Endothelial cell of umbilical vein (primary cell): ENCODE data around the gene SLC30A3. TPM values are rescaled to one million over a fixed set of nuclear protein-coding genes. Genes with fewer than 3 reads are reported as not detected.

Experiments used
- BruUV-seq: library from RNA; stranded (reverse); fragments of 400-500 nt; replicated peaks from 2 replicates; lab custom pipeline; 2021; lab: Mats Ljungman, UMichigan
- CTCF ChIA-PET: fragments of 300-600, 350-600 bp; sonication (Branson Sonifier 250); formaldehyde crosslinking; loops from one replicate; lab custom pipeline; 2021; ENCODE audit warnings: antibody characterized with exemption, inconsistent platforms; lab: Charles Lee
- POLR2A ChIA-PET: fragments of 300-600, 350-600 bp; sonication (Branson Sonifier 250); formaldehyde crosslinking; loops from one replicate; lab custom pipeline; 2021; ENCODE audit warnings: antibody characterized with exemption, inconsistent platforms; lab: Charles Lee
- DNase-seq: peaks from one replicate; pipeline ENCODE4 v3.0.0-alpha.2; 2011; ENCODE audit warnings: low read depth, low spot score
- FAIRE-seq: peaks from 2 replicates; lab custom pipeline; 2011; peaks lifted over from hg19 to GRCh38; lab: Jason Lieb, UNC
- H2AFZ ChIP-seq: 2 replicates; pipeline ENCODE4 v1.6.0; 2012; ENCODE audit warnings: low read depth, low read length, control low read depth, inconsistent platforms
- H3K27ac ChIP-seq: 2 replicates; pipeline ENCODE4 v1.5.1; 2011; ENCODE audit warnings: low read depth, mild to moderate bottlenecking, control low read depth, low read length, moderate library complexity; ENCODE audit not compliant: insufficient read depth
- H3K27me3 ChIP-seq, 2 experiments: 2 replicates each; pipeline versions ENCODE4 v1.6.0 to v1.6.1; 2011; ENCODE audit warnings: low read length in 2 of 2, mixed read lengths in 1 of 2; ENCODE audit not compliant: control insufficient read depth in 2 of 2, insufficient read depth in 2 of 2
- H3K36me3 ChIP-seq, 2 experiments: 2 replicates in 1 of 2; 3 replicates in 1 of 2; pipeline ENCODE4 v1.5.1; 2011; ENCODE audit warnings: low read length in 2 of 2, mild to moderate bottlenecking in 1 of 2, moderate library complexity in 1 of 2; ENCODE audit not compliant: control insufficient read depth in 2 of 2, insufficient read depth in 2 of 2; ENCODE audit errors: extremely low read depth in 1 of 2
- H3K4me1 ChIP-seq: 3 replicates; pipeline ENCODE4 v1.5.1; 2011; ENCODE audit warnings: mild to moderate bottlenecking, low read length; ENCODE audit not compliant: control insufficient read depth, insufficient read depth; ENCODE audit errors: extremely low read depth
- H3K4me2 ChIP-seq: 2 replicates; pipeline ENCODE4 v1.6.1; 2011; ENCODE audit warnings: low read length, control low read depth, mixed read lengths; ENCODE audit not compliant: insufficient read depth
- H3K4me3 ChIP-seq, 3 experiments: fragments of 200-600 bp in 1 of 3; sonication (generic), shearing (Covaris generic) in 1 of 3; replicated peaks in 1 of 3; 2 replicates each; pipeline ENCODE4 v1.5.1; 2011 to 2016; ENCODE audit warnings: control low read depth in 3 of 3, low read length in 3 of 3, mild to moderate bottlenecking in 2 of 3, inconsistent platforms in 1 of 3, low read depth in 1 of 3, moderate library complexity in 1 of 3; ENCODE audit not compliant: insufficient read depth in 1 of 3
- H3K79me2 ChIP-seq: 2 replicates; pipeline ENCODE4 v1.6.0; 2012; ENCODE audit warnings: low read length, inconsistent platforms; ENCODE audit not compliant: control insufficient read depth, insufficient read depth
- H3K9ac ChIP-seq: replicated peaks from 2 replicates; pipeline ENCODE3; 2011; ENCODE audit warnings: low read length, control low read depth; ENCODE audit not compliant: insufficient read depth; ENCODE audit errors: extremely low read depth
- H3K9me1 ChIP-seq: replicated peaks from 3 replicates; pipeline ENCODE4 v1.6.0; 2011; ENCODE audit warnings: mild to moderate bottlenecking, low read length; ENCODE audit not compliant: control insufficient read depth, insufficient read depth; ENCODE audit errors: extremely low read depth
- H3K9me3 ChIP-seq: replicated peaks from 2 replicates; pipeline ENCODE4 v1.5.1; 2012; ENCODE audit warnings: low read length, inconsistent platforms; ENCODE audit not compliant: control insufficient read depth, insufficient read depth
- H4K20me1 ChIP-seq: replicated peaks from 2 replicates; pipeline ENCODE3; 2011; ENCODE audit warnings: mild to moderate bottlenecking, low read length; ENCODE audit not compliant: control insufficient read depth, insufficient read depth; ENCODE audit errors: extremely low read depth
- EZH2 ChIP-seq: IDR thresholded peaks from 2 replicates; pipeline ENCODE4 v1.6.1; 2012; ENCODE audit warnings: borderline replicate concordance, low read depth, mild to moderate bottlenecking, moderate library complexity, low read length, inconsistent platforms; ENCODE audit not compliant: severe bottlenecking
- FOS ChIP-seq: IDR thresholded peaks from 2 replicates; pipeline ENCODE4 v1.6.1; 2011; ENCODE audit warnings: mild to moderate bottlenecking, low read length, moderate library complexity, borderline replicate concordance; ENCODE audit not compliant: insufficient read depth
- GATA2 ChIP-seq: IDR thresholded peaks from 2 replicates; pipeline ENCODE4 v1.7.0; 2011; ENCODE audit warnings: low read depth, mild to moderate bottlenecking, moderate library complexity, mixed read lengths, low read length; ENCODE audit not compliant: insufficient read length, insufficient read depth
- JUN ChIP-seq: IDR thresholded peaks from 2 replicates; pipeline ENCODE4 v1.6.1; 2011; ENCODE audit warnings: borderline replicate concordance, low read depth; ENCODE audit not compliant: insufficient read length, insufficient read depth
- MYC ChIP-seq: IDR thresholded peaks from one replicate; pipeline ENCODE4 v1.6.1; 2011; ENCODE audit warnings: mild to moderate bottlenecking, low read depth, low read length
- POLR2A ChIP-seq: IDR thresholded peaks from 2 replicates; pipeline ENCODE4 v1.6.1; 2012; ENCODE audit warnings: low read depth, mild to moderate bottlenecking, control low read depth, low read length
- POLR2AphosphoS5 ChIP-seq: IDR thresholded peaks from 2 replicates; pipeline ENCODE4 v1.6.1; 2012; ENCODE audit warnings: low read depth, mild to moderate bottlenecking, control low read depth, low read length, moderate library complexity; ENCODE audit not compliant: insufficient read depth
- dilution Hi-C: fragments of 300-500 bp; cut with MboI; formaldehyde crosslinking; loops from one replicate; pipeline ENCODE4 v1.15.0; 2019; ENCODE audit warnings: low sequenced_read_pairs; ENCODE audit not compliant: extremely low pct_ligation_motif_present
- intact Hi-C: fragments of 100-400 bp; cut with micrococcal nuclease; formaldehyde crosslinking; loops from one replicate; pipeline ENCODE4 v1.10.0; 2022
- polyA plus RNA-seq, 4 experiments: library from polyadenylated mRNA; depleted of rRNA in 3 of 4; stranded (reverse) in 3 of 4; unstranded in 1 of 4; fragments of >200 nt; gene quantifications; 2 replicates each; pipeline versions ENCODE4 v1.2.1 to v1.2.3, GENCODE V29; 2011 to 2012; ENCODE audit warnings: missing spikeins in 1 of 4
- total RNA-seq: library from RNA; stranded (reverse); gene quantifications from 2 replicates; pipeline ENCODE4 v1.2.3, GENCODE V29; 2021
- TF ChIP-seq, protein P1 (sequence below), 2 donors: IDR thresholded peaks; 1 replicate in 1 of 2; 2 replicates in 1 of 2; pipeline ENCODE4 v1.5.1; 2011; ENCODE audit warnings: low read length in 2 of 2, mild to moderate bottlenecking in 2 of 2, moderate library complexity in 2 of 2, control low read depth in 1 of 2, inconsistent platforms in 1 of 2, low read depth in 1 of 2; ENCODE audit not compliant: insufficient read depth in 1 of 2; ENCODE audit errors: extremely low read depth in 1 of 2
- TF ChIP-seq, protein P2 (sequence below): IDR thresholded peaks from 2 replicates; pipeline ENCODE4 v1.6.1; 2011; ENCODE audit not compliant: insufficient read depth, insufficient read length

The SLC30A3 gene
- total and polyA plus RNA-seq, 2 donors (not counting 3 experiments of a cell fraction or from before 2014, with no cell fraction given): 16.7 to 63.9 TPM

DNA sequence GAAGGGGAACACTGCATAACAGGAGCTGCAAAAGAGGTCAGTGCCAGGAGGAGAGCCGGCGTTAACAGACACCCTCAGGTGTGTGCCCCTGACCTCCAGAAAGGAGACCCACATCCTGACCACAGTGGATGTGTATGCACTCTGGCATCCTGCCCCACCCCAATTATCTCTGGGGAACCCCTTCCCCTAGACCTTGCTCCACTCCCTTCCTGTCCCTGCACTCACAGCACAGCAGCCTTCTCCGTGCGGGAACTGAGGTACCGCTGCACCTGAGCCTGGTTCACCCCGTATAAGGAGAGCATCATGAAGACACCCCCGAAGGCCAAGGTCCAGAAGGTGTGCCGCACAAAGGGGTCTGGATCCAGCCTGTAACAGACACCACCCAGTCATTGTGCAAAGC is 58.3 kb downstream of the SLC30A3 start:
- Histone ChIP-seq H3K27me3 (no peaks in the 10 kb centered on the region), H3K4me1 (no peaks in the 10 kb centered on the region), H3K4me2 (no peak overlapping the region), H3K9ac (no peak overlapping the region), H4K20me1 (no peaks in the 10 kb centered on the region), H3K27ac (no peak overlapping the region), H3K9me1 (no peaks in the 10 kb centered on the region), H3K9me3 (no peaks in the 10 kb centered on the region), H3K36me3 (peaks cover 37 to 57% of the 10 kb centered on the region in 2 experiments), H2AFZ (no peak overlapping the region), H3K4me3 (no peak overlapping the region), H3K79me2 (peaks cover 8% of the 10 kb centered on the region)
- DNase-seq: no peak
- ChIA-PET POLR2A (no interaction called here), CTCF (interaction anchor here (2.0 kb wide), 1 partner anchor 34 kb away, joined by 5 read pairs; no protein-coding TSS in a partner anchor)
- dilution Hi-C loops: no loop called here
- FAIRE-seq: no peak
- intact Hi-C loops: no loop called here
- TF ChIP-seq JUN (no peak), MYC (no peak), POLR2A (no peak), EZH2 (no peak), GATA2 (no peak), FOS (no peak), POLR2AphosphoS5 (no peak)
- TF ChIP-seq, protein P1, sequence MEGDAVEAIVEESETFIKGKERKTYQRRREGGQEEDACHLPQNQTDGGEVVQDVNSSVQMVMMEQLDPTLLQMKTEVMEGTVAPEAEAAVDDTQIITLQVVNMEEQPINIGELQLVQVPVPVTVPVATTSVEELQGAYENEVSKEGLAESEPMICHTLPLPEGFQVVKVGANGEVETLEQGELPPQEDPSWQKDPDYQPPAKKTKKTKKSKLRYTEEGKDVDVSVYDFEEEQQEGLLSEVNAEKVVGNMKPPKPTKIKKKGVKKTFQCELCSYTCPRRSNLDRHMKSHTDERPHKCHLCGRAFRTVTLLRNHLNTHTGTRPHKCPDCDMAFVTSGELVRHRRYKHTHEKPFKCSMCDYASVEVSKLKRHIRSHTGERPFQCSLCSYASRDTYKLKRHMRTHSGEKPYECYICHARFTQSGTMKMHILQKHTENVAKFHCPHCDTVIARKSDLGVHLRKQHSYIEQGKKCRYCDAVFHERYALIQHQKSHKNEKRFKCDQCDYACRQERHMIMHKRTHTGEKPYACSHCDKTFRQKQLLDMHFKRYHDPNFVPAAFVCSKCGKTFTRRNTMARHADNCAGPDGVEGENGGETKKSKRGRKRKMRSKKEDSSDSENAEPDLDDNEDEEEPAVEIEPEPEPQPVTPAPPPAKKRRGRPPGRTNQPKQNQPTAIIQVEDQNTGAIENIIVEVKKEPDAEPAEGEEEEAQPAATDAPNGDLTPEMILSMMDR (IDR thresholded peaks at IDR 0.05; ENCODE audit: extremely low read depth in 1 of 2, insufficient read depth in 1 of 2, low read depth in 1 of 2, low read length in 2 of 2): no peak
- TF ChIP-seq, protein P2, sequence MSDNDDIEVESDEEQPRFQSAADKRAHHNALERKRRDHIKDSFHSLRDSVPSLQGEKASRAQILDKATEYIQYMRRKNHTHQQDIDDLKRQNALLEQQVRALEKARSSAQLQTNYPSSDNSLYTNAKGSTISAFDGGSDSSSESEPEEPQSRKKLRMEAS: no peak
- no TSS peak for BruUV-seq
